Measurements from ENCODE around the gene GCNT2. TPM values are rescaled to one million over a fixed set of nuclear protein-coding genes. Genes with fewer than 3 reads are reported as not detected.
A peak's percentile ranks its signal among the peaks of the same experiment; 100 is the strongest.
"Not testable (repeated sequence)": the region's sequence is repeated elsewhere in the genome, so short reads cannot be mapped to it uniquely, and the experiment has no call there.

GCNT2 gene
- polyA plus RNA-seq, 1 donor from 2014 or later: 6.0 TPM

GRCh38 chr6:10612161-10612560, 91.0 kb downstream of the GCNT2 start:
- Mint-ChIP-seq H3K9me3 (peaks cover 0 to 3% (median 1%) of the 10 kb centered on the region in 3 donors), H3K36me3 (peaks cover 7% of the 10 kb centered on the region), H3K27ac (peak overlapping the region in 1 of 3 donors; percentile 31), H3K4me3 (no peak overlapping the region), H3K27me3 (no peaks in the 10 kb centered on the region), H3K4me1 (peaks cover 7 to 13% (median 8%) of the 10 kb centered on the region in 3 donors)

GRCh38 chr6:10613077-10613476, 91.9 kb downstream of the GCNT2 start:
- H3K27me3 Mint-ChIP-seq: no peaks in the 10 kb centered on the region
- peaks cover 7% of the 10 kb centered on the region for H3K36me3 Mint-ChIP-seq
- H3K9me3 Mint-ChIP-seq: peaks cover 0 to 3% (median 1%) of the 10 kb centered on the region in 3 donors
- peak overlapping the region in 1 of 3 donors; percentile 47 for H3K27ac Mint-ChIP-seq
- no peak overlapping the region for H3K4me3 Mint-ChIP-seq
- H3K4me1 Mint-ChIP-seq: peaks cover 7 to 13% (median 10%) of the 10 kb centered on the region in 3 donors

- no peak overlapping the region for H3K4me3 Mint-ChIP-seq
- H3K36me3 Mint-ChIP-seq: peaks cover 4% of the 10 kb centered on the region
- H3K27me3 Mint-ChIP-seq: no peaks in the 10 kb centered on the region
- H3K9me3 Mint-ChIP-seq: peaks cover 0 to 1% (median 0%) of the 10 kb centered on the region in 3 donors
- peak overlapping the region in 1 of 3 donors; percentile 47 for H3K27ac Mint-ChIP-seq
- peaks cover 7 to 16% (median 12%) of the 10 kb centered on the region in 3 donors for H3K4me1 Mint-ChIP-seq
Observed at GRCh38 chr6:10613723-10614122, 92.6 kb downstream of the GCNT2 start.

GRCh38 chr6:10615675-10616074, 94.5 kb downstream of the GCNT2 start:
- Mint-ChIP-seq H3K27ac (no peak overlapping the region), H3K27me3 (no peaks in the 10 kb centered on the region), H3K9me3 (no peaks in the 10 kb centered on the region), H3K4me1 (peaks cover 3 to 7% (median 5%) of the 10 kb centered on the region in 3 donors), H3K36me3 (peaks cover 1% of the 10 kb centered on the region), H3K4me3 (peak overlapping the region in 1 of 4 donors; percentile 65)

GRCh38 chr6:10616266-10616665, 95.1 kb downstream of the GCNT2 start:
- not testable (repeated sequence) for H3K36me3 Mint-ChIP-seq, H3K27me3 Mint-ChIP-seq, H3K4me1 Mint-ChIP-seq, H3K9me3 Mint-ChIP-seq
- peak overlapping the region in 1 of 3 donors; percentile 32 for H3K27ac Mint-ChIP-seq
- peak overlapping the region in 1 of 4 donors; percentile 65 for H3K4me3 Mint-ChIP-seq

GRCh38 chr6:10617008-10617696, 96.0 kb downstream of the GCNT2 start:
- no peaks in the 10 kb centered on the region for H3K9me3 Mint-ChIP-seq
- peaks cover under 1% of the 10 kb centered on the region for H3K36me3 Mint-ChIP-seq

GRCh38 chr6:10618409-10618808, 97.3 kb downstream of the GCNT2 start:
- no peaks in the 10 kb centered on the region for H3K27me3 Mint-ChIP-seq
- H3K4me3 Mint-ChIP-seq: no peak overlapping the region
- H3K36me3 Mint-ChIP-seq: peaks cover 5% of the 10 kb centered on the region
- peaks cover 3 to 5% (median 3%) of the 10 kb centered on the region in 3 donors for H3K4me1 Mint-ChIP-seq
- no peaks in the 10 kb centered on the region for H3K9me3 Mint-ChIP-seq
- peak overlapping the region in 1 of 3 donors; percentile 87 for H3K27ac Mint-ChIP-seq

More at GRCh38 chr6:10617008-10617696, 96.0 kb downstream of the GCNT2 start:
- H3K4me3 Mint-ChIP-seq: no peak overlapping the region
- H3K27ac Mint-ChIP-seq: no peak overlapping the region
- peaks cover 3 to 5% (median 5%) of the 10 kb centered on the region in 3 donors for H3K4me1 Mint-ChIP-seq
- no peaks in the 10 kb centered on the region for H3K27me3 Mint-ChIP-seq

- H3K9me3 Mint-ChIP-seq: no peaks in the 10 kb centered on the region
- H3K27ac Mint-ChIP-seq: no peak overlapping the region
- H3K4me1 Mint-ChIP-seq: peaks cover 3 to 10% (median 4%) of the 10 kb centered on the region in 3 donors
- peak overlapping the region in 1 of 4 donors; percentile 30 for H3K4me3 Mint-ChIP-seq
- peaks cover 13% of the 10 kb centered on the region for H3K36me3 Mint-ChIP-seq
- no peaks in the 10 kb centered on the region for H3K27me3 Mint-ChIP-seq
Observed at GRCh38 chr6:10621213-10621612, 100.1 kb downstream of the GCNT2 start.

- H3K4me1 Mint-ChIP-seq: peaks cover 1 to 10% (median 3%) of the 10 kb centered on the region in 3 donors
Observed at GRCh38 chr6:10621847-10622246, 100.7 kb downstream of the GCNT2 start.

GRCh38 chr6:10624836-10625235, 103.7 kb downstream of the GCNT2 start:
- H3K9me3 Mint-ChIP-seq: no peaks in the 10 kb centered on the region
- H3K27me3 Mint-ChIP-seq: no peaks in the 10 kb centered on the region
- H3K4me1 Mint-ChIP-seq: peaks cover 0 to 6% (median 1%) of the 10 kb centered on the region in 3 donors
- H3K27ac Mint-ChIP-seq: peak overlapping the region in 1 of 3 donors; percentile 68
- peaks cover 16% of the 10 kb centered on the region for H3K36me3 Mint-ChIP-seq
- no peak overlapping the region for H3K4me3 Mint-ChIP-seq

More at GRCh38 chr6:10621847-10622246, 100.7 kb downstream of the GCNT2 start:
- no peaks in the 10 kb centered on the region for H3K27me3 Mint-ChIP-seq
- H3K27ac Mint-ChIP-seq: no peak overlapping the region
- H3K4me3 Mint-ChIP-seq: no peak overlapping the region
- H3K36me3 Mint-ChIP-seq: peaks cover 13% of the 10 kb centered on the region
- H3K9me3 Mint-ChIP-seq: no peaks in the 10 kb centered on the region

GRCh38 chr6:10626154-10626741, 105.1 kb downstream of the GCNT2 start:
- H3K4me1 Mint-ChIP-seq: peaks cover 0 to 6% (median 1%) of the 10 kb centered on the region in 3 donors
- H3K9me3 Mint-ChIP-seq: no peaks in the 10 kb centered on the region
- no peak overlapping the region for H3K27ac Mint-ChIP-seq
- H3K36me3 Mint-ChIP-seq: peaks cover 16% of the 10 kb centered on the region
- H3K4me3 Mint-ChIP-seq: no peak overlapping the region
- H3K27me3 Mint-ChIP-seq: no peaks in the 10 kb centered on the region

GRCh38 chr6:10627800-10628199, 106.6 kb downstream of the GCNT2 start:
- no peak overlapping the region for H3K27ac Mint-ChIP-seq
- H3K27me3 Mint-ChIP-seq: no peaks in the 10 kb centered on the region
- peaks cover 13% of the 10 kb centered on the region for H3K36me3 Mint-ChIP-seq
- H3K4me3 Mint-ChIP-seq: no peak overlapping the region
- peaks cover 0 to 6% (median 1%) of the 10 kb centered on the region in 3 donors for H3K4me1 Mint-ChIP-seq
- H3K9me3 Mint-ChIP-seq: no peaks in the 10 kb centered on the region

GRCh38 chr6:10630178-10630577, 109.0 kb downstream of the GCNT2 start:
- Mint-ChIP-seq H3K4me1 (peaks cover under 1 to 2% (median 1%) of the 10 kb centered on the region in 3 donors), H3K4me3 (no peak overlapping the region), H3K36me3 (peaks cover 3% of the 10 kb centered on the region), H3K9me3 (no peaks in the 10 kb centered on the region), H3K27ac (no peak overlapping the region), H3K27me3 (no peaks in the 10 kb centered on the region)

GRCh38 chr6:10633216-10633615, 112.1 kb downstream of the GCNT2 start:
- Mint-ChIP-seq H3K9me3 (no peaks in the 10 kb centered on the region), H3K4me3 (no peak overlapping the region), H3K27ac (no peak overlapping the region), H3K4me1 (peaks cover 0 to 4% (median 0%) of the 10 kb centered on the region in 3 donors), H3K27me3 (no peaks in the 10 kb centered on the region), H3K36me3 (peaks cover 2% of the 10 kb centered on the region)

- peaks cover 5% of the 10 kb centered on the region for H3K36me3 Mint-ChIP-seq
- H3K27me3 Mint-ChIP-seq: peaks cover 2% of the 10 kb centered on the region
- no peak overlapping the region for H3K27ac Mint-ChIP-seq
- H3K4me1 Mint-ChIP-seq: peaks cover 15 to 24% (median 21%) of the 10 kb centered on the region in 3 donors
- peak overlapping the region in 1 of 4 donors; percentile 29 for H3K4me3 Mint-ChIP-seq
- H3K9me3 Mint-ChIP-seq: no peaks in the 10 kb centered on the region
Observed at GRCh38 chr6:10640412-10640811, 119.3 kb downstream of the GCNT2 start.
